ENCODE data around the gene SPACA4. TPM values are rescaled to one million over a fixed set of nuclear protein-coding genes. Genes with fewer than 3 reads are reported as not detected.

Gene SPACA4
- total RNA-seq, 1 experiment from 2014 or later: not detected

DNA sequence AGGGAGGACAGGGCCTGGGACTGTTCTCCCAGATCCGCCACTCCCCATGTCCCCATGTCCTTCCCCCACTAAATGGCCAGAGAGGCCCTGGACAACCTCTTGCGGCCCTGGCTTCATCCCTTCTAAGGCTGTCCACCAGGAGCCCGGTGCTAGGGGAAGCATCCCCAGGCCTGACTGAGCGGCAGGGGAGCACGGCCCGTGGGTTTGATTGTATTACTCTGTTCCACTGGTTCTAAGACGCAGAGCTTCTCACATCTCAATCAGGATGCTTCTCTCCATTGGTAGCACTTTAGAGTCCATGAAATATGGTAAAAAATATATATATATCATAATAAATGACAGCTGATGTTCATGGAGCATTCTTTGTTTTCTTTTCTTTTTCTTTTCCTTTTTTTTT, 815 bp downstream of the SPACA4 start:
- no peak overlapping the region for H3K27ac ChIP-seq (ENCODE audit: insufficient read length, low read depth, low read length)

More for the DNA sequence above, 815 bp downstream of the SPACA4 start:
- Histone ChIP-seq H3K23me2 (ENCODE audit: insufficient read length, low read depth, low read length, poor library complexity, severe bottlenecking) (no peaks in the 10 kb centered on the region), H3K23ac (ENCODE audit: insufficient read length, low read depth, low read length) (no peak overlapping the region), H3K4me1 (ENCODE audit: insufficient read depth, low read length) (no peaks in the 10 kb centered on the region), H4K5ac (ENCODE audit: insufficient read length, low read depth, low read length) (no peak overlapping the region), H3K79me1 (ENCODE audit: insufficient read depth, low read depth, low read length, poor library complexity, severe bottlenecking) (no peaks in the 10 kb centered on the region), H3K9ac (ENCODE audit: extremely low read depth, insufficient read length, low read length) (no peak overlapping the region), H4K91ac (ENCODE audit: insufficient read length, low read depth, low read length) (no peak overlapping the region), H3K56ac (ENCODE audit: insufficient read length, low read depth, low read length) (no peak overlapping the region), H4K8ac (replicated peaks; ENCODE audit: insufficient read length, low read depth, low read length) (no peak overlapping the region), H3K14ac (ENCODE audit: insufficient read depth, low read length) (no peak overlapping the region), H3K4me2 (ENCODE audit: insufficient read depth, insufficient read length, low read length) (no peak overlapping the region), H2BK15ac (ENCODE audit: low read depth, low read length) (no peak overlapping the region), H3T11ph (ENCODE audit: low read length) (no peak overlapping the region), H3K18ac (ENCODE audit: insufficient read length, low read depth, low read length) (no peak overlapping the region), H3K9me3 (ENCODE audit: control insufficient read depth, low read depth, low read length) (no peaks in the 10 kb centered on the region), H2BK120ac (ENCODE audit: low read depth, low read length, poor library complexity, severe bottlenecking) (no peak overlapping the region), H2BK5ac (ENCODE audit: insufficient read length, low read length) (no peak overlapping the region), H4K20me1 (ENCODE audit: control insufficient read depth, insufficient read depth, insufficient read length) (no peaks in the 10 kb centered on the region), H3K79me2 (ENCODE audit: insufficient read depth, low read length) (no peaks in the 10 kb centered on the region), H3K4ac (ENCODE audit: low read depth, low read length) (no peak overlapping the region), H2BK12ac (ENCODE audit: insufficient read length, low read depth, low read length) (no peak overlapping the region), H2AK5ac (ENCODE audit: insufficient read length, low read length) (no peak overlapping the region), H2AFZ (ENCODE audit: low read length) (no peak overlapping the region), H3K27me3 (ENCODE audit: insufficient read depth, low read length) (no peaks in the 10 kb centered on the region), H2BK20ac (ENCODE audit: low read depth, low read length, poor library complexity, severe bottlenecking) (no peak overlapping the region)
- H3K4me1 Mint-ChIP-seq: peaks cover 0 to 4% of the 10 kb centered on the region in 2 experiments; a peak in 1 of 4 replicates
- no peak for TF ChIP-seq CTCF (conservative IDR thresholded peaks at IDR 0.05)
- H3K27ac Mint-ChIP-seq: peak overlapping the region in 1 of 3 experiments; percentile 52; a peak in 2 of 7 replicates
- WGBS (ENCODE audit: extremely low coverage, insufficient read length, low lambda C conversion rate): no CpG with 5 or more reads among the region's 7 CpGs
- H3K27me3 Mint-ChIP-seq (ENCODE audit: low read depth): no peaks in the 10 kb centered on the region
- H3K4me3 Mint-ChIP-seq: no peak overlapping the region
- H3K36me3 Mint-ChIP-seq (ENCODE audit: insufficient read depth in 1 of 3, low read depth in 3 of 3): peaks cover 0 to 11% (median 5%) of the 10 kb centered on the region in 3 experiments; a peak in 3 of 7 replicates
- no peaks in the 10 kb centered on the region; a peak in 1 of 5 replicates for H3K9me3 Mint-ChIP-seq
- DNase-seq: no peak
